ENCODE measurements around the gene STX11.
"Not testable (repeated sequence)": the region's sequence is repeated elsewhere in the genome, so short reads cannot be mapped to it uniquely, and the experiment has no call there.

The STX11 gene

GRCh38 chr6:144149894-144150709, at the start of gene STX11:
STX11 (plus strand) TSS chr6:144150517; CDS start chr6:144186628, 36,111 bp downstream.
- DNase-seq: no peak

- DNase-seq: no peak
These were observed 47.2 kb upstream of the STX11 start for GRCh38 chr6:144103026-144103563.

- no peak for DNase-seq
These were observed 45.8 kb upstream of the STX11 start for GRCh38 chr6:144104488-144104887.

GRCh38 chr6:144104898-144105487, 45.3 kb upstream of the STX11 start:
- DNase-seq: peak; percentile 40

GRCh38 chr6:144106206-144106605, 44.1 kb upstream of the STX11 start:
- DNase-seq: no peak

DNA sequence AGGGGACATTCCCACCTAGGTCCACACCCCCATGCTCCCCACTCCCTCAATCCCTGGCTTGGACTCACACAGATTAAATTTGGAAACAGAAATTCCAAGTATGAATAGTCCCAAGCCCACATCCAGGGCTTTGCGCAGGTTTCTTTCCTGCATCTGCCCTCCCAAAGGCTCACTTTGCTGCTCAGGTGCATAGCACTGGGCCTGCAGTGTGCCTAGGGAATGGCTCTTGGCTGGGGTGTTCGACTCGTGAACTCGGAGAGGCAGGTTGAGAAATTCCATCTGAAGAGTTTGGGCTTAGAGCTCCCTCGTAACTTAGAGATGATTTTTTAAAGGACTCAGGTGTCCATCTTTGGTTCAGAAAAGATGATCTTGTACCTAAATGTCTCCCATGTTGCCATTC, 40.1 kb upstream of the STX11 start:
- DNase-seq: no peak

GRCh38 chr6:144113366-144113765, 37.0 kb upstream of the STX11 start:
- DNase-seq: no peak

DNA sequence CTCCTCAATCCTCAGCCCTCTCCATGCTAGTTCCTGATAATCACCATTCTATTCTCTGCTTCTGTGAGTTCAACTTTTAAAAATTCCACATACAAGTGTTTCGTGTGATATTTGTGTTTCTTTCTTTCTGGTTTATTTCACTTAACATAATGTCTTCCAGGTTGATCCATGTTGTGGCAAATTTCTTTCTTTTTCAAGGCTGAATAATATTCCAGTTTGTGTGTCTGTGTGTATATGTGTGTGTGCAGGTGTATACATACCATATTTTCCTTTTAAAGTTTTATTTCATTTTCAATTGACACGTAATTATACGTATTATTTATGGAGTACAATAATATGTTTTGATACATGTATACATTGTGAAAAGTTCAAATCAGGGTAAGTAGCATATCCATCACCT, 35.1 kb upstream of the STX11 start:
- DNase-seq: no peak

DNA sequence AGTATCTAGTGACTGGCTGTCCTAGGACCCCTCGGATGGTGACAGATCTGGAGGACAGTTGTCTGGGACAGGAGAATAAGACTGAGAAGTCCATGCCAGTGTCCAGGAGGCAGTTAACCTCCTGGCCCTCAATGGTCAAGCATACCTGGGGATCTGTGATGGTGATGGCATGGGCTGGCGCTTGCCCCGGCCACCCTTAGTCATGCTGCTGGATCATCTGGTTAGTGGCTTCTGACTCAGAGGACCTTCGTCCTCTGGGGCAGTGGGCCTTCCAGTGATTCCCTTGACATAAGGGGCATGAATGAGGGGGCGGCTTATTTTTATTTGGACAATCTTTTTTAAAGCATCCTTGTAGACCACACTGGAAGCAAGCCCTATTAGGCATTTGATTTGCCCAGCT, 30.9 kb upstream of the STX11 start:
- DNase-seq: no peak

- DNase-seq: no peak
These were observed 27.5 kb upstream of the STX11 start for GRCh38 chr6:144122861-144123260.

- no peak for DNase-seq
These were observed 26.9 kb upstream of the STX11 start for GRCh38 chr6:144123421-144123820.

GRCh38 chr6:144123836-144124235, 26.5 kb upstream of the STX11 start:
- DNase-seq: no peak

GRCh38 chr6:144127097-144127496, 23.2 kb upstream of the STX11 start:
- no peak for DNase-seq

DNA sequence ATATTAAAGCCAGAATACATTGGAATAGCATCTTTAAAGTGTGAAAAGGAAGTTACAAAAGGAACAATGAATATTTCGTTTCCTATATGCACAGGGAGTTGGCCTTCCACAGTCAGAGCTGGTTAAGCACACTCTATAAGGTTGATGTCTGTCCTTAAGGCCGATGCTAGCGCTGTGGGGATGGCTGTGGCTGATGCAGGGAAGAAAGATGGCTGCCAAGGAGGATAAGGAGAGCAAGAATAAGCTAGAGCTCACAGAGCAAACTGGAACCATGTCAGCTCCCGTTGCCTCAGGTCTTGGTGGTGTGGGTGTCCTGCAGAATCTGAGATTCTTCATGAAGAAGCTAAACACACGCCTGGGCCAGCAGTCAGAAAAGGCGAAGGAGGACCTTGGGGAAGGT, 20.8 kb upstream of the STX11 start:
- no peak for DNase-seq

GRCh38 chr6:144131248-144131709, 19.0 kb upstream of the STX11 start:
- no peak for DNase-seq

DNA sequence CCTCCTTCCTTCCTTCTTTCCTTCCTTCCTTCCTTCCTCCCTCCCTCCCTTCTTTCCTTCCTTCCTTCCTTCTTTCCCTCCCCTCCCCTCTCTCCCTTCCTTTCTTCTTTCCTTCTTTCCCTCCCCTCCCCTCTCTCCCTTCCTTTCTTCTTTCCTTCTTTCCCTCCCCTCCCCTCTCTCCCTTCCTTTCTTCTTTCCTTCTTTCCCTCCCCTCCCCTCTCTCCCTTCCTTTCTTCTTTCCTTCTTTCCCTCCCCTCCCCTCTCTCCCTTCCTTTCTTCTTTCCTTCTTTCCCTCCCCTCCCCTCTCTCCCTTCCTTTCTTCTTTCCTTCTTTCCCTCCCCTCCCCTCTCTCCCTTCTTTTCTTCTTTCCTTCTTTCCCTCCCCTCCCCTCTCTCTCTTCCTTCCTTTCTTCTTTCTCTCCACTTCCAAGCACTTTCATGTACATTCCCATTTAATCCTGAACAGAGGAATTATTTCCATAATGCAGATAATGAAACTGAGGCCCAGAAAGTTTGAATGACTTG, 18.1 kb upstream of the STX11 start:
- DNase-seq: not testable (repeated sequence)

- peak; percentile 74 for DNase-seq
These were observed 17.0 kb upstream of the STX11 start for GRCh38 chr6:144133225-144133821.

GRCh38 chr6:144134176-144134575, 16.1 kb upstream of the STX11 start:
- no peak for DNase-seq

DNA sequence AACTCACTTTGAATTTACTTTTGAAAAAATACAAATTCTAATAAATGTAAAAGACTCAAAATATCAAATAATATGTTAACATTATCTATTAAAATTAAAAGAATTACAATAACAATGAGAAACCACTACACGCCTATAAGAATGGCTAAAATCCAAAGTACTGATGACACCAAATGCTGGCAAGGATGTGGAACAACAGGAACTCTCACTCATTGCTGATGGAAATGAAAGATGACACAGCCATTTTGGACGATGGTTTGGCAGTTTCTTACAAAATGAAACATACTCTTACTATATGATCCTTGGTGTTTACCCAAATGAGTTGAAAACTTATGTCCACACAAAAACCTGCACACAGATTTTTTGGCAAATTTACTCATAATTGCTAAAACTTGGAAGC, 15.6 kb upstream of the STX11 start:
- no peak for DNase-seq

GRCh38 chr6:144138542-144138941, 11.8 kb upstream of the STX11 start:
- DNase-seq: no peak

DNA sequence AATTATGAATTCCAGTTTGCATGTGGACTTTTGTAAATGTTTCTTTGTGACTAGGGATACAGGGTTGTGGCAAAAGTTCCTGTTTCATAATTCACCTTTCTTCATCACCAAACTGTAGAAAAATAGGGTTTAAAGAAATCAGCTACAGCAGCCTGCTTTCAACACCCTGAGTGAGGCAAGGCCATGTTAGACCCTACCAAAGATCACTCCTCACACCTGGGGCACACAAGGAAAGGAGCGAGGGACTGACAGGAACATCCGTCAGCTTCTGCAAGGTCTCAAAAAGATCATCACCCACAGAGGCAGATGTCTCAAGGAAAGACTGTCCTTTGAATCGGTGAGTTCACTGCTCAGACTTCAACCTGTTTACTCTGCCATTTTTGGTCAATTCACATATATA, 10.5 kb upstream of the STX11 start:
- no peak for DNase-seq

DNA sequence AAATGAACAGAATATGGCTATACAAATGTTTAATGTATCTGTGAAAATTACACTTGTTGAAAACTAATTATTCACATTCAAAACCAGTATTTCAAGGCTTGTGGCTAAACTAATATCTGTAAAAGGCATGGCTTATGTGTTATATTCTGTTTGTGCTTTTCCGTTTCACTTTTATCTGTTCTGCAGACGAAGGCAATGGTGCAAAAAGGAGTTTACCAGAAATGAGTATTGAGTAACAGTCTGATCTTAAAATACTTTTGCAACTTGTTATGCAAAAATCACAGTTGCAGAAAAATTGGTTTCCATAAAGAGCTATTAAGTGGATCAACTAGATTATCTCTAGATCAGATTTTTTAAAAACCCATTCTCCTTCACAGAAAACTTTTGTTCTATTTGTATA, 9.4 kb upstream of the STX11 start:
- no peak for DNase-seq

DNA sequence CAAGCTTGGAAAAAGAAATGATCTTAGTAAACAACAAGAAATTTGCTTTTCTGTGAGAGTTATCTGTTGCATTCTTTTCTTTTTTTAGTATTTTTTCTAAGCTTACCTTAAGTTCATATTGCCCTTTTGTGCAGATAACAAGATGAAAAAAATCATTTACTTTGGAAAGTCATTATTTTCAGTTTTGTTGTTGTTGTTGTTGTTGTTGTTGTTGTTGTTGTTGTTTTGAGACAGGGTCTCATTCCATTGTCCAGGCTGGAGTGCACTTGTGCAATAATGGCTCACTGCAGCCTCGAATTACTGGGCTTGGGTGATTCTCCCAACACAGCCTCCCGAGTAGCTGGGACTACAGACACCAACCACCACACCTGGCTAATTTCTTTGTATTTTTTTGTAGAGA, 8.8 kb upstream of the STX11 start:
- DNase-seq: no peak

- DNase-seq: no peak
These were observed 7.2 kb upstream of the STX11 start for GRCh38 chr6:144143106-144143505.

All from NCI-H187 treated with DMSO at 0.1 percent for 48 hours (cell line).